ENCODE data around the gene ANKRD11.
A peak's percentile ranks its signal among the peaks of the same experiment; 100 is the strongest.
"Not testable (repeated sequence)": the region's sequence is repeated elsewhere in the genome, so short reads cannot be mapped to it uniquely, and the experiment has no call there.

ANKRD11 gene

GRCh38 chr16:89248196-89248982 is 242.0 kb downstream of the ANKRD11 start:
- Histone ChIP-seq H3K36me3 (ENCODE audit: control insufficient read depth, insufficient read depth, low read length) (no peaks in the 10 kb centered on the region), H4K5ac (ENCODE audit: low read length) (no peak overlapping the region), H3K79me1 (ENCODE audit: low read length) (no peaks in the 10 kb centered on the region), H2BK15ac (replicated peaks; ENCODE audit: low read depth) (no peak overlapping the region), H2BK120ac (ENCODE audit: low read depth, low read length) (no peak overlapping the region), H3K9ac (ENCODE audit: low read length) (no peak overlapping the region), H3K4me3 (ENCODE audit: low read length) (no peak overlapping the region), H3K56ac (ENCODE audit: low read length) (no peak overlapping the region), H2AK5ac (ENCODE audit: low read length) (no peak overlapping the region), H3K4me1 (ENCODE audit: control insufficient read depth, low read depth, low read length) (no peaks in the 10 kb centered on the region), H3K79me2 (ENCODE audit: control insufficient read depth, insufficient read depth, low read length) (no peaks in the 10 kb centered on the region), H3K27me3 (ENCODE audit: insufficient read depth, low read length, poor library complexity) (no peaks in the 10 kb centered on the region), H3K4me2 (ENCODE audit: low read length) (no peak overlapping the region), H3K27ac (ENCODE audit: low read depth, low read length) (no peak overlapping the region), H3K18ac (ENCODE audit: low read length) (no peak overlapping the region), H3K4ac (ENCODE audit: low read depth, low read length) (no peak overlapping the region), H4K8ac (ENCODE audit: low read depth, low read length) (no peak overlapping the region), H3K23ac (ENCODE audit: low read length) (no peak overlapping the region), H2BK5ac (ENCODE audit: low read length) (no peak overlapping the region)
- no peak for DNase-seq
- WGBS (ENCODE audit: extremely low coverage, insufficient coverage, low lambda C conversion rate): no CpG with 5 or more reads among the region's 69 CpGs

- H2BK15ac ChIP-seq (replicated peaks; ENCODE audit: low read depth); H3K4ac ChIP-seq (ENCODE audit: low read depth, low read length); H3K27me3 ChIP-seq (ENCODE audit: insufficient read depth, low read length, poor library complexity); H2BK5ac ChIP-seq (ENCODE audit: low read length); H3K36me3 ChIP-seq (ENCODE audit: control insufficient read depth, insufficient read depth, low read length); H3K4me2 ChIP-seq (ENCODE audit: low read length); H3K79me1 ChIP-seq (ENCODE audit: low read length); H3K4me1 ChIP-seq (ENCODE audit: control insufficient read depth, low read depth, low read length); H3K23ac ChIP-seq (ENCODE audit: low read length); H3K27ac ChIP-seq (ENCODE audit: low read depth, low read length); H4K8ac ChIP-seq (ENCODE audit: low read depth, low read length); H2BK120ac ChIP-seq (ENCODE audit: low read depth, low read length); H3K56ac ChIP-seq (ENCODE audit: low read length); H3K4me3 ChIP-seq (ENCODE audit: low read length); H3K79me2 ChIP-seq (ENCODE audit: control insufficient read depth, insufficient read depth, low read length); DNase-seq; H3K9ac ChIP-seq (ENCODE audit: low read length); H2AK5ac ChIP-seq (ENCODE audit: low read length); H4K5ac ChIP-seq (ENCODE audit: low read length); H3K18ac ChIP-seq (ENCODE audit: low read length): not testable (repeated sequence)
- WGBS (ENCODE audit: extremely low coverage, insufficient coverage, low lambda C conversion rate): no CpG with 5 or more reads among the region's 45 CpGs
Observed at GRCh38 chr16:89247734-89248075, 242.7 kb downstream of the ANKRD11 start.

GRCh38 chr16:89246903-89247733 is 243.2 kb downstream of the ANKRD11 start:
- Histone ChIP-seq H3K4me3 (ENCODE audit: low read length) (no peak overlapping the region), H3K36me3 (ENCODE audit: control insufficient read depth, insufficient read depth, low read length) (no peaks in the 10 kb centered on the region), H3K4ac (ENCODE audit: low read depth, low read length) (no peak overlapping the region), H4K5ac (ENCODE audit: low read length) (no peak overlapping the region), H3K79me1 (ENCODE audit: low read length) (no peaks in the 10 kb centered on the region), H2BK15ac (replicated peaks; ENCODE audit: low read depth) (no peak overlapping the region), H3K79me2 (ENCODE audit: control insufficient read depth, insufficient read depth, low read length) (no peaks in the 10 kb centered on the region), H3K27me3 (ENCODE audit: insufficient read depth, low read length, poor library complexity) (no peaks in the 10 kb centered on the region), H3K4me2 (ENCODE audit: low read length) (peak overlapping the region; percentile 61), H3K9ac (ENCODE audit: low read length) (peak overlapping the region; percentile 68), H3K23ac (ENCODE audit: low read length) (no peak overlapping the region), H4K8ac (ENCODE audit: low read depth, low read length) (no peak overlapping the region), H3K18ac (ENCODE audit: low read length) (peak overlapping the region; percentile 3), H3K27ac (ENCODE audit: low read depth, low read length) (no peak overlapping the region), H2BK5ac (ENCODE audit: low read length) (no peak overlapping the region), H3K56ac (ENCODE audit: low read length) (peak overlapping the region; percentile 85), H2AK5ac (ENCODE audit: low read length) (no peak overlapping the region), H2BK120ac (ENCODE audit: low read depth, low read length) (no peak overlapping the region), H3K4me1 (ENCODE audit: control insufficient read depth, low read depth, low read length) (no peaks in the 10 kb centered on the region)
- DNase-seq: peak; percentile 67
- no CpG with 5 or more reads among the region's 78 CpGs for WGBS (ENCODE audit: extremely low coverage, insufficient coverage, low lambda C conversion rate)

- Histone ChIP-seq H3K9ac (ENCODE audit: low read length) (no peak overlapping the region), H3K4me2 (ENCODE audit: low read length) (no peak overlapping the region), H4K5ac (ENCODE audit: low read length) (no peak overlapping the region), H2BK5ac (ENCODE audit: low read length) (no peak overlapping the region), H2AK5ac (ENCODE audit: low read length) (no peak overlapping the region), H3K4me1 (ENCODE audit: control insufficient read depth, low read depth, low read length) (no peaks in the 10 kb centered on the region), H2BK15ac (replicated peaks; ENCODE audit: low read depth) (no peak overlapping the region), H3K27me3 (ENCODE audit: insufficient read depth, low read length, poor library complexity) (no peaks in the 10 kb centered on the region), H4K8ac (ENCODE audit: low read depth, low read length) (no peak overlapping the region), H3K4ac (ENCODE audit: low read depth, low read length) (no peak overlapping the region), H3K4me3 (ENCODE audit: low read length) (no peak overlapping the region), H3K23ac (ENCODE audit: low read length) (no peak overlapping the region), H2BK120ac (ENCODE audit: low read depth, low read length) (no peak overlapping the region), H3K79me1 (ENCODE audit: low read length) (peaks cover 2% of the 10 kb centered on the region), H3K18ac (ENCODE audit: low read length) (no peak overlapping the region), H3K79me2 (ENCODE audit: control insufficient read depth, insufficient read depth, low read length) (no peaks in the 10 kb centered on the region), H3K36me3 (ENCODE audit: control insufficient read depth, insufficient read depth, low read length) (no peaks in the 10 kb centered on the region), H3K27ac (ENCODE audit: low read depth, low read length) (no peak overlapping the region), H3K56ac (ENCODE audit: low read length) (peak overlapping the region; percentile 85)
- no peak for DNase-seq
- no CpG with 5 or more reads among the region's 13 CpGs for whole genome bisulfite sequencing (ENCODE audit: extremely low coverage, insufficient coverage, low lambda C conversion rate)
Observed at GRCh38 chr16:89246383-89246902, 243.9 kb downstream of the ANKRD11 start.

- H3K56ac ChIP-seq (ENCODE audit: low read length): no peak overlapping the region
- H2BK5ac ChIP-seq (ENCODE audit: low read length): no peak overlapping the region
- peaks cover 2% of the 10 kb centered on the region for H3K79me1 ChIP-seq (ENCODE audit: low read length)
- H3K9ac ChIP-seq (ENCODE audit: low read length): no peak overlapping the region
- H3K79me2 ChIP-seq (ENCODE audit: control insufficient read depth, insufficient read depth, low read length): no peaks in the 10 kb centered on the region
- no peak overlapping the region for H3K18ac ChIP-seq (ENCODE audit: low read length)
- H4K5ac ChIP-seq (ENCODE audit: low read length): no peak overlapping the region
- no peak overlapping the region for H3K4me3 ChIP-seq (ENCODE audit: low read length)
- H3K4me1 ChIP-seq (ENCODE audit: control insufficient read depth, low read depth, low read length): no peaks in the 10 kb centered on the region
- no peak overlapping the region for H3K4me2 ChIP-seq (ENCODE audit: low read length)
- no peak overlapping the region for H2BK15ac ChIP-seq (replicated peaks; ENCODE audit: low read depth)
- no peaks in the 10 kb centered on the region for H3K36me3 ChIP-seq (ENCODE audit: control insufficient read depth, insufficient read depth, low read length)
- H3K23ac ChIP-seq (ENCODE audit: low read length): no peak overlapping the region
- no peaks in the 10 kb centered on the region for H3K27me3 ChIP-seq (ENCODE audit: insufficient read depth, low read length, poor library complexity)
- no peak overlapping the region for H2BK120ac ChIP-seq (ENCODE audit: low read depth, low read length)
- no CpG with 5 or more reads among the region's 12 CpGs for WGBS (ENCODE audit: extremely low coverage, insufficient coverage, low lambda C conversion rate)
- no peak for DNase-seq
- no peak overlapping the region for H2AK5ac ChIP-seq (ENCODE audit: low read length)
- no peak overlapping the region for H3K27ac ChIP-seq (ENCODE audit: low read depth, low read length)
- H4K8ac ChIP-seq (ENCODE audit: low read depth, low read length): no peak overlapping the region
- H3K4ac ChIP-seq (ENCODE audit: low read depth, low read length): no peak overlapping the region
Observed at GRCh38 chr16:89244754-89245153, 245.6 kb downstream of the ANKRD11 start.
